Measurements from ENCODE around the gene FLNB.

FLNB gene

DNA sequence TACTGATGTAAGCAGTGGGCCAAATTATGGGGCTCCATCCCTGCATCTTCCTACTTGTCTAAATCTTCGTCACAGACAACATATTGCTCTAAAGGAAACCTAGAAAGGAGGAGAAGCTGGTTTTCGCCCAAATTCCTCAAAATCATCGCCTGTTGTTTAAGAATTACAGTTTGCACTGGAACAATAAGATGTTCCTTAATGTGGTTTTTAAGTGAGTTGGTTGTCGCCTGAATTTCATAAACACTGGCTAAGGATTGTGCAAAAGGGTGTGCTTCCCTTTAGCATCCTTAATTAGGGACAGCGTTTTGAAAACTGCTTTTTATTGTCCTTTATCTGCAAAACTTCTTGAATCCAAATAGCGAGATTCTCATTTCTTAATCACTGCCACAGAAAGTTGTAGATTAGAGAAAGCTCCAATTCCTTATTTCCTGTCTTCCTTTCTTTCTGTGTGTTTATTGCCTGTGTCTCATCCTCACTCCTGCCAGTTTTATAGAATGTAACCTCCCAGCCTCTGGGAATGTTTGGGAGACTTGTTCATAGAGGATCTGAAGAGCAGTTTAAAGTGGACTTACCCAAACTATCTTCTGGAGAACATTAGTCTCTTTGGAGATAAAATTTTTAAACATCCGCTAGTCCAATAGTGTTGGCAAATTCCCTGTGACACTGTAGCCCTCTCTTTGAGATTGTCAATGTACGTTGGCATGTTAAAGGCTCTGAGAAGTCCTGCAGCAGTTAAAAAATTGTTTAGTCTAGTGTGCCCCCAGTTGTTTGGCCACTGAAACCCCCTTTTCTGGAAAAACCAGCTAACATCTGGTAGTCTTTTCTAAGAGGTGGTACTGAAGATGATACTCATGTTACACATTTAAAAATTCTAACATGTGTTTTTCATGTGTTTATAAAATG lies 50.4 kb downstream of the FLNB start:
- Histone ChIP-seq H3K36me3 (no peaks in the 10 kb centered on the region), H3K9me3 (no peaks in the 10 kb centered on the region)

GRCh38 chr3:58059349-58060321 lies 51.4 kb downstream of the FLNB start:
- TF ChIP-seq, protein P1, sequence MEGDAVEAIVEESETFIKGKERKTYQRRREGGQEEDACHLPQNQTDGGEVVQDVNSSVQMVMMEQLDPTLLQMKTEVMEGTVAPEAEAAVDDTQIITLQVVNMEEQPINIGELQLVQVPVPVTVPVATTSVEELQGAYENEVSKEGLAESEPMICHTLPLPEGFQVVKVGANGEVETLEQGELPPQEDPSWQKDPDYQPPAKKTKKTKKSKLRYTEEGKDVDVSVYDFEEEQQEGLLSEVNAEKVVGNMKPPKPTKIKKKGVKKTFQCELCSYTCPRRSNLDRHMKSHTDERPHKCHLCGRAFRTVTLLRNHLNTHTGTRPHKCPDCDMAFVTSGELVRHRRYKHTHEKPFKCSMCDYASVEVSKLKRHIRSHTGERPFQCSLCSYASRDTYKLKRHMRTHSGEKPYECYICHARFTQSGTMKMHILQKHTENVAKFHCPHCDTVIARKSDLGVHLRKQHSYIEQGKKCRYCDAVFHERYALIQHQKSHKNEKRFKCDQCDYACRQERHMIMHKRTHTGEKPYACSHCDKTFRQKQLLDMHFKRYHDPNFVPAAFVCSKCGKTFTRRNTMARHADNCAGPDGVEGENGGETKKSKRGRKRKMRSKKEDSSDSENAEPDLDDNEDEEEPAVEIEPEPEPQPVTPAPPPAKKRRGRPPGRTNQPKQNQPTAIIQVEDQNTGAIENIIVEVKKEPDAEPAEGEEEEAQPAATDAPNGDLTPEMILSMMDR (IDR thresholded peaks at IDR 0.05; ENCODE audit: low read depth, low read length), result no peak
- H3K27me3 ChIP-seq, result no peaks in the 10 kb centered on the region
- H3K4me1 ChIP-seq, result peaks cover 9% of the 10 kb centered on the region
- H3K9me3 ChIP-seq, result no peaks in the 10 kb centered on the region
- peak; percentile 18 for DNase-seq
- H3K36me3 ChIP-seq, result no peaks in the 10 kb centered on the region
- no peak overlapping the region for H3K4me3 ChIP-seq (ENCODE audit: low read depth, low read length)

More for the DNA sequence above, 50.4 kb downstream of the FLNB start:
- TF ChIP-seq, protein P1 (IDR thresholded peaks at IDR 0.05; ENCODE audit: low read depth, low read length), result no peak
- H3K27me3 ChIP-seq, result no peaks in the 10 kb centered on the region
- no peak overlapping the region for H3K4me3 ChIP-seq (ENCODE audit: low read depth, low read length)
- no peak for DNase-seq
- H3K4me1 ChIP-seq, result peaks cover 9% of the 10 kb centered on the region

- DNase-seq, result peak; percentile 66
- peaks cover 9% of the 10 kb centered on the region for H3K4me1 ChIP-seq
- no peaks in the 10 kb centered on the region for H3K27me3 ChIP-seq
- no peak overlapping the region for H3K4me3 ChIP-seq (ENCODE audit: low read depth, low read length)
- no peaks in the 10 kb centered on the region for H3K36me3 ChIP-seq
- TF ChIP-seq, protein P1 (IDR thresholded peaks at IDR 0.05; ENCODE audit: low read depth, low read length), result no peak
- H3K9me3 ChIP-seq, result no peaks in the 10 kb centered on the region
These were observed 54.2 kb downstream of the FLNB start for GRCh38 chr3:58062472-58062871.

GRCh38 chr3:58063022-58063815 lies 55.0 kb downstream of the FLNB start:
- Histone ChIP-seq H3K4me3 (ENCODE audit: low read depth, low read length) (no peak overlapping the region), H3K9me3 (no peaks in the 10 kb centered on the region), H3K27me3 (no peaks in the 10 kb centered on the region), H3K36me3 (no peaks in the 10 kb centered on the region), H3K4me1 (peaks cover 9% of the 10 kb centered on the region)
- TF ChIP-seq, protein P1 (IDR thresholded peaks at IDR 0.05; ENCODE audit: low read depth, low read length), result no peak
- no peak for DNase-seq

- Histone ChIP-seq H3K4me1 (peaks cover 9% of the 10 kb centered on the region), H3K4me3 (ENCODE audit: low read depth, low read length) (no peak overlapping the region), H3K36me3 (no peaks in the 10 kb centered on the region), H3K27me3 (no peaks in the 10 kb centered on the region), H3K9me3 (no peaks in the 10 kb centered on the region)
- TF ChIP-seq, protein P1 (IDR thresholded peaks at IDR 0.05; ENCODE audit: low read depth, low read length), result no peak
- DNase-seq, result no peak
These were observed 56.9 kb downstream of the FLNB start for GRCh38 chr3:58064923-58065638.
